K562 (cell line): ENCODE results near the gene STX1B. TPM values are rescaled to one million over a fixed set of nuclear protein-coding genes. Genes with fewer than 3 reads are reported as not detected.

Experiments
- ATAC-seq: fragments of 200-7000 bp; cut with Tn5 transposase; 3 replicates; pipeline ENCODE4 v1.9.1; 2020; ENCODE audit warnings: moderate library complexity
- BruUV-seq: library from RNA; stranded (reverse); fragments of 400-500 nt; replicated peaks from 2 replicates; lab custom pipeline; 2021; lab: Mats Ljungman, UMichigan
- CTCF ChIA-PET: fragments of 300-600 bp; formaldehyde crosslinking; extraction: SDS; loops from one replicate; lab custom pipeline; 2021; ENCODE audit warnings: low intra/inter-chr PET ratio; lab: Yijun Ruan, JAX
- POLR2A ChIA-PET: fragments of 300-600, 350-650 bp; sonication (Branson Sonifier 250); formaldehyde crosslinking; extraction: SDS; loops from one replicate; lab custom pipeline; 2021; ENCODE audit warnings: antibody characterized with exemption, inconsistent platforms; lab: Yijun Ruan, JAX
- DNase-seq, 4 experiments: peaks; one replicate each; pipeline versions ENCODE4 v3.0.0 to v3.0.0-alpha.2; 2011 to 2018; ENCODE audit warnings: low spot score in 3 of 4, mixed read lengths in 3 of 4; ENCODE audit errors: extremely low read depth in 1 of 4
- FAIRE-seq: peaks from 2 replicates; lab custom pipeline; 2011; peaks lifted over from hg19 to GRCh38; lab: Jason Lieb, UNC
- H2AFZ ChIP-seq: 2 replicates; pipeline ENCODE4 v1.6.0; 2011; ENCODE audit warnings: low read depth, low read length, control low read depth, inconsistent platforms
- H3K27ac ChIP-seq: fragments of 200-600 bp; 3 replicates; pipeline ENCODE4 v1.8.0; 2011; ENCODE audit warnings: low read depth, mild to moderate bottlenecking, control low read depth, inconsistent platforms, low read length, moderate library complexity, mixed read lengths; ENCODE audit errors: extremely low read depth
- H3K27me3 ChIP-seq, 2 experiments: fragments of 300-600 bp in 1 of 2; 2 replicates in 1 of 2; 3 replicates in 1 of 2; pipeline versions ENCODE4 v1.6.0 to v1.8.0; 2011; ENCODE audit warnings: inconsistent platforms in 2 of 2, low read length in 2 of 2, mild to moderate bottlenecking in 1 of 2, mixed read lengths in 1 of 2, moderate library complexity in 1 of 2; ENCODE audit not compliant: control insufficient read depth in 2 of 2, insufficient read depth in 2 of 2
- H3K36me3 ChIP-seq: fragments of 300-600 bp; 3 replicates; pipeline ENCODE4 v1.8.0; 2011; ENCODE audit warnings: mild to moderate bottlenecking, low read length, inconsistent platforms; ENCODE audit not compliant: control insufficient read depth, insufficient read depth
- H3K4me1 ChIP-seq, 2 experiments: fragments of 200-600 bp in 1 of 2; replicated peaks in 1 of 2; 2 replicates in 1 of 2; 3 replicates in 1 of 2; pipeline versions ENCODE4 v1.5.1 to v1.8.0; 2011; ENCODE audit warnings: inconsistent platforms in 2 of 2, low read length in 2 of 2, mild to moderate bottlenecking in 1 of 2, mixed read lengths in 1 of 2, moderate library complexity in 1 of 2; ENCODE audit not compliant: control insufficient read depth in 2 of 2, insufficient read depth in 2 of 2
- H3K4me2 ChIP-seq: 2 replicates; pipeline ENCODE4 v1.6.1; 2011; ENCODE audit warnings: low read length, control low read depth, inconsistent platforms, mixed read lengths; ENCODE audit not compliant: insufficient read depth
- H3K4me3 ChIP-seq: fragments of 200-600 bp; sonication (generic), shearing (Covaris generic); 2 replicates; pipeline ENCODE4 v1.5.1; 2016; ENCODE audit warnings: control low read depth, inconsistent platforms
- H3K79me2 ChIP-seq: fragments of 200-600 bp; 3 replicates; pipeline ENCODE4 v1.8.0; 2011; ENCODE audit warnings: low read length, inconsistent platforms; ENCODE audit not compliant: control insufficient read depth, insufficient read depth
- H3K9ac ChIP-seq, 2 experiments: 2 replicates each; pipeline versions ENCODE4 v1.6.0 to v1.6.1; 2011; ENCODE audit warnings: low read depth in 2 of 2, low read length in 2 of 2, control low read depth in 1 of 2, inconsistent platforms in 1 of 2, mild to moderate bottlenecking in 1 of 2, mixed read lengths in 1 of 2; ENCODE audit not compliant: insufficient read depth in 1 of 2
- H3K9me1 ChIP-seq: one replicate; pipeline ENCODE4 v1.6.0; 2011; ENCODE audit warnings: inconsistent platforms, mild to moderate bottlenecking, low read length, moderate library complexity; ENCODE audit not compliant: control insufficient read depth, insufficient read depth
- H3K9me3 ChIP-seq: replicated peaks from 2 replicates; pipeline ENCODE4 v1.5.1; 2011; ENCODE audit warnings: low read depth, low read length, inconsistent platforms; ENCODE audit not compliant: control insufficient read depth, insufficient read depth
- H4K20me1 ChIP-seq: replicated peaks from 2 replicates; pipeline ENCODE4 v1.6.1; 2011; ENCODE audit warnings: low read length, inconsistent platforms, mixed read lengths; ENCODE audit not compliant: control insufficient read depth, insufficient read depth
- ARID2 ChIP-seq: fragments of 450-650 bp; IDR thresholded peaks from 2 replicates; pipeline ENCODE4 v1.6.1; 2017; ENCODE audit warnings: antibody characterized with exemption, mild to moderate bottlenecking
- ATF6 ChIP-seq: sonication (generic); formaldehyde crosslinking; IDR thresholded peaks from 2 replicates; pipeline ENCODE4 v1.4.0; 2020; ENCODE audit warnings: mild to moderate bottlenecking, missing genetic modification reagents
- DIDO1 ChIP-seq: fragments of 450-650 bp; IDR thresholded peaks from 2 replicates; pipeline ENCODE4 v1.6.1; 2016; ENCODE audit warnings: low read depth, missing biosample characterization, missing genetic modification characterization
- ESRRA ChIP-seq: fragments of 450-650 bp; IDR thresholded peaks from 2 replicates; pipeline ENCODE4 v1.6.1; 2014; ENCODE audit warnings: low read depth, mild to moderate bottlenecking, moderate library complexity, borderline replicate concordance
- FIP1L1 ChIP-seq: fragments of 200-400 bp; formaldehyde crosslinking; IDR thresholded peaks from 2 replicates; pipeline ENCODE4 v1.6.1; 2018; ENCODE audit warnings: mild to moderate bottlenecking, low read depth, low read length; ENCODE audit not compliant: poor library complexity, severe bottlenecking
- HCFC1 ChIP-seq: IDR thresholded peaks from 2 replicates; pipeline ENCODE4 v1.6.1; 2012; ENCODE audit warnings: low read depth, low read length, improper control_type of control experiment
- HNRNPK ChIP-seq: fragments of 200-400 bp; formaldehyde crosslinking; IDR thresholded peaks from one replicate; pipeline ENCODE4 v1.6.1; 2018; ENCODE audit warnings: mild to moderate bottlenecking, low read depth, low read length; ENCODE audit not compliant: poor library complexity, severe bottlenecking
- KAT2B ChIP-seq: IDR thresholded peaks from one replicate; pipeline ENCODE4 v1.6.1; 2012; ENCODE audit warnings: low read depth, mild to moderate bottlenecking, control low read depth, inconsistent platforms, low read length, moderate library complexity
- MCM3 ChIP-seq: fragments of 450-650 bp; IDR thresholded peaks from 2 replicates; pipeline ENCODE4 v1.6.1; 2016
- MCM5 ChIP-seq: fragments of 450-650 bp; IDR thresholded peaks from 2 replicates; pipeline ENCODE4 v1.6.1; 2016; ENCODE audit warnings: low read depth
- PRDM10 ChIP-seq: fragments of 450-650 bp; IDR thresholded peaks from 2 replicates; pipeline ENCODE4 v1.6.1; 2018; ENCODE audit not compliant: partially characterized antibody
- SIRT6 ChIP-seq: IDR thresholded peaks from one replicate; pipeline ENCODE4 v1.6.1; 2012; ENCODE audit warnings: low read depth, mild to moderate bottlenecking, control low read depth, inconsistent platforms, low read length, moderate library complexity
- SMAD1 ChIP-seq: fragments of 150-350 bp; IDR thresholded peaks from 2 replicates; pipeline ENCODE4 v1.6.1; 2014; ENCODE audit warnings: low read length, low read depth; ENCODE audit not compliant: partially characterized antibody
- SRF ChIP-seq, 2 experiments: fragments of 250-450, 450-650 bp in 1 of 2; sonication (Bioruptor Pico) in 1 of 2; sonication (generic) in 1 of 2; formaldehyde crosslinking; IDR thresholded peaks; 2 replicates each; pipeline versions ENCODE4 v1.5.0 to v1.5.1; 2020 to 2022; ENCODE audit warnings: mild to moderate bottlenecking in 1 of 2, missing genetic modification reagents in 1 of 2
- ZBTB1 ChIP-seq: sonication (generic); formaldehyde crosslinking; IDR thresholded peaks from 2 replicates; pipeline ENCODE4 v1.8.1; 2023; ENCODE audit warnings: missing genetic modification reagents, low read depth, mild to moderate bottlenecking, borderline replicate concordance
- ZNF445 ChIP-seq: fragments of 250-450 bp; sonication (Bioruptor Pico); IDR thresholded peaks from 2 replicates; pipeline ENCODE4 v1.4.0; 2020; ENCODE audit warnings: low read depth, mild to moderate bottlenecking, moderate library complexity
- ZNF551 ChIP-seq: fragments of 250-450 bp; sonication (Bioruptor Pico); IDR thresholded peaks from 2 replicates; pipeline ENCODE4 v1.5.0; 2021; ENCODE audit warnings: mild to moderate bottlenecking, moderate library complexity
- ZNF586 ChIP-seq: fragments of 450-650 bp; formaldehyde crosslinking; conservative IDR thresholded peaks from 2 replicates; pipeline ENCODE4 v1.4.0; 2020; ENCODE audit warnings: mild to moderate bottlenecking, moderate library complexity
- ZSCAN29 ChIP-seq: fragments of 450-650 bp; IDR thresholded peaks from 2 replicates; pipeline ENCODE4 v1.6.1; 2017
- WGBS: fragments of 100-300 bp; shearing (Covaris generic); methylation state at CpG from one replicate; pipeline ENCODE4 v1.1.6; 2016; ENCODE audit warnings: low coverage, mixed read lengths; ENCODE audit not compliant: insufficient coverage; ENCODE audit errors: missing lambda C conversion rate; 5-methylcytosine and 5-hydroxymethylcytosine counted together
- in situ Hi-C: fragments of 300-500 bp; cut with MboI; formaldehyde crosslinking; loops from 4 replicates; pipeline ENCODE4 v1.15.0; 2018; ENCODE audit warnings: inconsistent platforms, mixed read lengths
- intact Hi-C: fragments of 100-400 bp; cut with micrococcal nuclease; formaldehyde crosslinking; loops from 2 replicates; pipeline ENCODE4 v1.14.2; 2022
- polyA plus RNA-seq, 8 experiments: library from polyadenylated mRNA; depleted of rRNA in 4 of 8; stranded (reverse) in 5 of 8; unstranded in 3 of 8; fragments of >200 nt; fragmentation: Nextera tagmentation in 2 of 8; fragmentation: Illumina TruSeq in 1 of 8; extraction: Ambion mirVana in 2 of 8; extraction: Trizol in 1 of 8; gene quantifications; 2 replicates each; pipeline versions ENCODE4 v1.2.1 to v1.2.3, GENCODE V29; 2011 to 2014; ENCODE audit warnings: inconsistent platforms in 1 of 8, missing spikeins in 1 of 8
- total RNA-seq, 7 experiments: library from RNA; depleted of rRNA in 6 of 7; stranded (reverse); fragments of >200 nt in 6 of 7; fragmentation: Illumina TruSeq in 2 of 7; extraction: Trizol in 2 of 7; gene quantifications; 2 replicates each; pipeline versions ENCODE4 v1.2.1 to v1.2.3, GENCODE V29; 2011 to 2021; ENCODE audit warnings: low replicate concordance in 1 of 7

Gene STX1B
- total and polyA plus RNA-seq, 9 of the 15 experiments (the other 6 are each of a cell fraction or from before 2014, with no cell fraction given): 0.07 to 2.5 (median 0.86) TPM

GRCh38 chr16:30947541-30947858 is 62.9 kb downstream of the STX1B start:
- ChIA-PET POLR2A (interaction anchor here (0.5 to 1.2 kb wide), 3 partner anchors 41 to 233 kb away, joined by 3 to 4 read pairs (median 3); partner anchors contain the start of gene FUS), CTCF (no interaction called here)
- Histone ChIP-seq H3K4me3 (no peak overlapping the region), H3K9me1 (peaks cover 4% of the 10 kb centered on the region), H4K20me1 (no peaks in the 10 kb centered on the region), H3K79me2 (peaks cover 28% of the 10 kb centered on the region), H3K36me3 (peaks cover 48% of the 10 kb centered on the region; the same call in 2 of the 3 replicates), H3K4me2 (no peak overlapping the region), H3K9ac (no peak overlapping the region), H3K27ac (no peak overlapping the region), H2AFZ (no peak overlapping the region), H3K27me3 (no peaks in the 10 kb centered on the region), H3K9me3 (no peaks in the 10 kb centered on the region), H3K4me1 (peaks cover 18 to 44% of the 10 kb centered on the region in 2 experiments)
- WGBS: 80% methylated on average over 1 of the region's 3 CpGs
- in situ Hi-C loops: no loop called here
- intact Hi-C loops: no loop called here
- no TSS peak for BruUV-seq
- FAIRE-seq: no peak
- TF ChIP-seq ZNF551 (no peak), MCM5 (no peak), ARID2 (no peak), ZNF445 (CRISPR knock-in tag) (no peak), HCFC1 (no peak), SIRT6 (no peak), KAT2B (no peak), ATF6 (CRISPR knock-in tag) (no peak), SMAD1 (no peak), ZBTB1 (CRISPR knock-in tag) (no peak), HNRNPK (no peak), ZNF586 (CRISPR knock-in tag) (no peak), ZSCAN29 (no peak), ESRRA (no peak), PRDM10 (no peak), DIDO1 (no peak), MCM3 (no peak), SRF (CRISPR knock-in tag; IDR thresholded peaks at IDR 0.05) (no peak), FIP1L1 (no peak)
- DNase-seq: no peak
- no peak for ATAC-seq
